OCI-LY3 (cell line): Measurements from ENCODE around the gene MACF1.

Experiments used
- H2AFZ ChIP-seq: fragments of 200-600, 300-600 bp; shearing (Covaris generic); 2 replicates; pipeline ENCODE4 v1.6.0; 2014; ENCODE audit warnings: antibody characterized with exemption, low read depth, low read length
- H3K27ac ChIP-seq: fragments of 200-600, 300-600 bp; sonication (generic); 2 replicates; pipeline ENCODE4 v1.5.1; 2014; ENCODE audit warnings: mild to moderate bottlenecking, low read length, moderate library complexity, mixed read lengths
- H3K27me3 ChIP-seq: fragments of 200-600, 300-600 bp; sonication (generic); 2 replicates; pipeline ENCODE4 v1.6.1; 2014; ENCODE audit warnings: low read depth, low read length, mixed read lengths
- H3K36me3 ChIP-seq: fragments of 200-600, 300-600 bp; sonication (generic); replicated peaks from 2 replicates; pipeline ENCODE3; 2014; ENCODE audit warnings: low read depth, low read length, mixed read lengths
- H3K4me1 ChIP-seq: fragments of 300-600, 200-600 bp; sonication (generic); 2 replicates; pipeline ENCODE4 v1.6.1; 2014; ENCODE audit warnings: low read length, mixed read lengths
- H3K4me2 ChIP-seq: fragments of 200-600, 300-600 bp; sonication (generic); 2 replicates; pipeline ENCODE4 v1.6.1; 2014; ENCODE audit warnings: low read length, mixed read lengths
- H3K4me3 ChIP-seq: fragments of 300-600, 200-600 bp; sonication (generic); 2 replicates; pipeline ENCODE4 v1.5.1; 2014; ENCODE audit warnings: antibody characterized with exemption, mild to moderate bottlenecking, low read length, moderate library complexity
- H3K79me2 ChIP-seq: fragments of 300-600, 200-600 bp; shearing (Covaris generic); 2 replicates; pipeline ENCODE4 v1.6.1; 2014; ENCODE audit warnings: mild to moderate bottlenecking, low read length, mixed read lengths
- H3K9ac ChIP-seq: fragments of 300-600, 200-600 bp; shearing (Covaris generic); 2 replicates; pipeline ENCODE4 v1.6.0; 2014; ENCODE audit warnings: mild to moderate bottlenecking, low read length, moderate library complexity
- H3K9me3 ChIP-seq: fragments of 200-600, 300-600 bp; shearing (Covaris generic); 2 replicates; pipeline ENCODE4 v1.6.1; 2014; ENCODE audit warnings: low read length, mixed read lengths; ENCODE audit not compliant: insufficient read depth
- H4K20me1 ChIP-seq: fragments of 200-600, 300-600 bp; sonication (generic); 2 replicates; pipeline ENCODE4 v1.6.1; 2016; ENCODE audit warnings: low read length, mixed read lengths; ENCODE audit not compliant: insufficient read depth
- CTCF ChIP-seq: fragments of 200-600, 300-600 bp; sonication (generic); IDR thresholded peaks from 2 replicates; pipeline ENCODE4 v1.5.1; 2014; ENCODE audit warnings: antibody characterized with exemption, low read length, low read depth
- EZH2phosphoT487 ChIP-seq: fragments of 200-600 bp; shearing (Covaris generic); IDR thresholded peaks from 2 replicates; pipeline ENCODE4 v1.6.1; 2018; ENCODE audit warnings: antibody characterized with exemption, mixed run types, low read depth

MACF1 gene

GRCh38 chr1:39266269-39266668 lies 61.8 kb downstream of the MACF1 start:
- Histone ChIP-seq H3K27me3 (no peaks in the 10 kb centered on the region), H3K9me3 (no peaks in the 10 kb centered on the region), H3K4me2 (no peak overlapping the region), H3K4me3 (no peak overlapping the region), H3K79me2 (peaks cover 28% of the 10 kb centered on the region), H3K27ac (no peak overlapping the region), H3K4me1 (peaks cover 41% of the 10 kb centered on the region), H3K9ac (no peak overlapping the region), H4K20me1 (no peaks in the 10 kb centered on the region), H3K36me3 (no peaks in the 10 kb centered on the region), H2AFZ (no peak overlapping the region)
- no peak for TF ChIP-seq EZH2phosphoT487
- peak; percentile 47 for TF ChIP-seq CTCF

GRCh38 chr1:39266792-39267191 lies 62.3 kb downstream of the MACF1 start:
- Histone ChIP-seq H3K9me3 (no peaks in the 10 kb centered on the region), H3K36me3 (no peaks in the 10 kb centered on the region), H3K4me1 (peaks cover 46% of the 10 kb centered on the region), H4K20me1 (no peaks in the 10 kb centered on the region), H3K4me2 (no peak overlapping the region), H3K27ac (no peak overlapping the region), H3K79me2 (peaks cover 33% of the 10 kb centered on the region), H3K4me3 (no peak overlapping the region), H3K27me3 (no peaks in the 10 kb centered on the region), H2AFZ (no peak overlapping the region), H3K9ac (no peak overlapping the region)
- no peak for TF ChIP-seq EZH2phosphoT487
- TF ChIP-seq CTCF: no peak

GRCh38 chr1:39268112-39268581 lies 63.7 kb downstream of the MACF1 start:
- Histone ChIP-seq H2AFZ (no peak overlapping the region; the same call in 1 of the 2 replicates), H3K9ac (peak overlapping the region; percentile 34), H3K9me3 (no peaks in the 10 kb centered on the region), H3K4me1 (peaks cover 57% of the 10 kb centered on the region), H3K27ac (peak overlapping the region; percentile 68), H3K4me3 (peak overlapping the region; percentile 69), H4K20me1 (no peaks in the 10 kb centered on the region), H3K27me3 (no peaks in the 10 kb centered on the region), H3K4me2 (peak overlapping the region; percentile 71), H3K36me3 (no peaks in the 10 kb centered on the region), H3K79me2 (peaks cover 45% of the 10 kb centered on the region)
- TF ChIP-seq EZH2phosphoT487 (no peak), CTCF (no peak)

GRCh38 chr1:39268906-39269305 lies 64.4 kb downstream of the MACF1 start:
- no peaks in the 10 kb centered on the region for H3K9me3 ChIP-seq
- H4K20me1 ChIP-seq: no peaks in the 10 kb centered on the region
- H3K36me3 ChIP-seq: no peaks in the 10 kb centered on the region
- H3K79me2 ChIP-seq: peaks cover 49% of the 10 kb centered on the region
- peak overlapping the region; percentile 68 for H3K27ac ChIP-seq
- H3K4me1 ChIP-seq: peaks cover 60% of the 10 kb centered on the region
- peak overlapping the region; percentile 69 for H3K4me3 ChIP-seq
- H3K9ac ChIP-seq: peak overlapping the region; percentile 34; the same call in 1 of the 2 replicates
- no peaks in the 10 kb centered on the region for H3K27me3 ChIP-seq
- no peak overlapping the region for H2AFZ ChIP-seq
- H3K4me2 ChIP-seq: peak overlapping the region; percentile 71
- TF ChIP-seq EZH2phosphoT487 (no peak), CTCF (no peak)
